Measurements from ENCODE around the gene USF3. TPM values are rescaled to one million over a fixed set of nuclear protein-coding genes. Genes with fewer than 3 reads are reported as not detected.
"Not testable (repeated sequence)": the region's sequence is repeated elsewhere in the genome, so short reads cannot be mapped to it uniquely, and the experiment has no call there.

Gene USF3
- total RNA-seq, 4 donors from 2014 or later = 21.8 to 26.6 (median 24.1) TPM

DNA sequence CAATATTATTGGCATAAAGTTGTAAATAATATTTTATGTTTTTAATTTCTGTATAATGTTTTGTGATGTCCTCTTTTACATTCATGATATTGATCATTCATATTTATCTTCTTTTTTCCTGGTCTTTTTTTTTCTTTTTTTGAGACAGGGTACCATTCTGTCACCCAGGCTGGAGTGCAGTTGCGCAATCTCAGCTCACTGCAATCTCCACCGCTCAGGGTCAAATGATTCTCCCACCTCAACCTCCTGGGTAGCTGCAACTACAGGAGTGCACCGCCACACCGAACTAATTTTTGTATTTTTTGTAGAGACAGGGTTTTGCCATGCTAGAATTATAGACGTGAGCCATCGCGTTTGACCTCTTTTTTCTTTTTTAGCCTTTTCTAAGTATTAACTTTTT lies 52.9 kb downstream of the USF3 start:
- no peak for DNase-seq (ENCODE audit: low spot score in 2 of 2)
- intact Hi-C loops (cut with DNase I; ENCODE audit: low total_unique reads) = no loop called here
- WGBS, 2 donors = 96 to 99% methylated on average over 7 of the region's 7 CpGs
- TF ChIP-seq, protein P1, sequence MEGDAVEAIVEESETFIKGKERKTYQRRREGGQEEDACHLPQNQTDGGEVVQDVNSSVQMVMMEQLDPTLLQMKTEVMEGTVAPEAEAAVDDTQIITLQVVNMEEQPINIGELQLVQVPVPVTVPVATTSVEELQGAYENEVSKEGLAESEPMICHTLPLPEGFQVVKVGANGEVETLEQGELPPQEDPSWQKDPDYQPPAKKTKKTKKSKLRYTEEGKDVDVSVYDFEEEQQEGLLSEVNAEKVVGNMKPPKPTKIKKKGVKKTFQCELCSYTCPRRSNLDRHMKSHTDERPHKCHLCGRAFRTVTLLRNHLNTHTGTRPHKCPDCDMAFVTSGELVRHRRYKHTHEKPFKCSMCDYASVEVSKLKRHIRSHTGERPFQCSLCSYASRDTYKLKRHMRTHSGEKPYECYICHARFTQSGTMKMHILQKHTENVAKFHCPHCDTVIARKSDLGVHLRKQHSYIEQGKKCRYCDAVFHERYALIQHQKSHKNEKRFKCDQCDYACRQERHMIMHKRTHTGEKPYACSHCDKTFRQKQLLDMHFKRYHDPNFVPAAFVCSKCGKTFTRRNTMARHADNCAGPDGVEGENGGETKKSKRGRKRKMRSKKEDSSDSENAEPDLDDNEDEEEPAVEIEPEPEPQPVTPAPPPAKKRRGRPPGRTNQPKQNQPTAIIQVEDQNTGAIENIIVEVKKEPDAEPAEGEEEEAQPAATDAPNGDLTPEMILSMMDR (IDR thresholded peaks at IDR 0.05) = no peak
- TF ChIP-seq POLR2A (IDR thresholded peaks at IDR 0.05) = no peak
- H3K4me3 ChIP-seq (ENCODE audit: low read depth, poor library complexity, severe bottlenecking) = no peak overlapping the region

DNA sequence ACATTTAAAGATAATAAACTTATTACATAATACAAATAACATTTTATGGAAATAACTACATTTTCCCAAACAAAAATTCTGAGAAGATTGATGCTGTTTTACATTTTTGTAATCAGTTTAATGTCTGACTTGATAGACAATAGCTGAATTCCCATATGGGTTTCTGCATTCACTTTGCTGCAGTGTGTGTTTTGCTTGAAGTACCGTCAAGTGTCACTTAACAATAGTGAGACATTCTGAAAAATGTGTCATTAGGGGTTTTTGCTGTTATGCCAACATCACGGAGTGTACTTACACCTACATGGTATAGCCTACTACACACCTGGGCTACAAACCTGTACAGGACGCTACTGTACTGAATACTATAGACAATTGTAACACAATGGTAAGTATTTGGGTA lies 57.5 kb downstream of the USF3 start:
- no peak for DNase-seq (ENCODE audit: low spot score in 2 of 2)
- no peak overlapping the region for H3K4me3 ChIP-seq (ENCODE audit: low read depth, poor library complexity, severe bottlenecking)
- intact Hi-C loops (cut with DNase I; ENCODE audit: low total_unique reads) = no loop called here
- 94 to 97% methylated on average over 3 of the region's 3 CpGs for WGBS, 2 donors
- TF ChIP-seq, protein P1 (IDR thresholded peaks at IDR 0.05) = no peak
- no peak for TF ChIP-seq POLR2A (IDR thresholded peaks at IDR 0.05)

DNA sequence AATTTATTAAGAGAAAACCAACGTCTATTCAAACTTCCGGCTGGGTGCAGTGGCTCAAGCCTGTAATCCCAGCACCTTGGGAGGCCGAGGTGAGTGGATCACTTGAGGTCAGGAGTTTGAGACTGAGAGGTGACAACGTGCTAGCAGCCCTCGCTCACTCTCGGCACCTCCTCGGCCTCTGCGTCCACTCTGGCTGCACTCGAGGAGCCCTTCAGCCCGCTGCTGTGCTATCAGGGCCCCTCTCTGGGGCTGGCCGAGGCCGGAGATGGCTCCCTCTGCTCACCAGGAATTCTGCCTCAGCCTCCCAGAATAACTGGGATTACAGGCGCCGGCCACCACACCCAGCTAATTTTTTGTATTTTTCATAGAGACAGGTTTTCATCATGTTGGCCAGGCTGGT lies 58.7 kb downstream of the USF3 start:
- no peak for TF ChIP-seq POLR2A (IDR thresholded peaks at IDR 0.05)
- TF ChIP-seq, protein P1 (IDR thresholded peaks at IDR 0.05) = no peak
- DNase-seq (ENCODE audit: low spot score in 2 of 2) = no peak
- intact Hi-C loops (cut with DNase I; ENCODE audit: low total_unique reads) = no loop called here
- H3K4me3 ChIP-seq (ENCODE audit: low read depth, poor library complexity, severe bottlenecking) = no peak overlapping the region
- 93% methylated on average over 14 of the region's 14 CpGs for WGBS, 2 donors

DNA sequence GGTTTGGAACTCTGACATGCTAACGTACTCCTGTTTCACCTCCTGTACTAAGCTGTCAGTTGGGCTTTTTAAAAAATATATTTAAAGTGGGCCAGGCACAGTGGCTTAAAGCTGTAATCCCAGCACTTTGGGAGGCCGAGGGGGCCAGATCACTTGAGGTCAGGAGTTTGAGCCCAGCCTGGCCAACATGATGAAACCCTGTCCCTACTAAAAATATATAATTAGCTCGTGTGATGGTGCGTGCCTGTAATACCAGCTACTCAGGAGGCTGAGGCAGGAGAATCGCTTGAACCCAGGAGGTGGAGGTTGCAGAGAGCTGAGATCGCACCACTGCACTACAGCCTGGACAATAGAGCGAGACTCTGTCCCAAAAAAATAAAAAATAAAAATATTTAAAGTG lies 60.4 kb downstream of the USF3 start:
- DNase-seq (ENCODE audit: low spot score in 2 of 2); H3K4me3 ChIP-seq (ENCODE audit: low read depth, poor library complexity, severe bottlenecking); intact Hi-C loops (cut with DNase I; ENCODE audit: low total_unique reads): not testable (repeated sequence)
- 88 to 90% methylated on average over 7 of the region's 7 CpGs for WGBS, 2 donors

GRCh38 chr3:113634782-113635474 lies 61.5 kb downstream of the USF3 start:
- TF ChIP-seq POLR2A (IDR thresholded peaks at IDR 0.05) = no peak
- TF ChIP-seq, protein P1 (IDR thresholded peaks at IDR 0.05) = no peak
- no peak for DNase-seq (ENCODE audit: low spot score in 2 of 2)

DNA sequence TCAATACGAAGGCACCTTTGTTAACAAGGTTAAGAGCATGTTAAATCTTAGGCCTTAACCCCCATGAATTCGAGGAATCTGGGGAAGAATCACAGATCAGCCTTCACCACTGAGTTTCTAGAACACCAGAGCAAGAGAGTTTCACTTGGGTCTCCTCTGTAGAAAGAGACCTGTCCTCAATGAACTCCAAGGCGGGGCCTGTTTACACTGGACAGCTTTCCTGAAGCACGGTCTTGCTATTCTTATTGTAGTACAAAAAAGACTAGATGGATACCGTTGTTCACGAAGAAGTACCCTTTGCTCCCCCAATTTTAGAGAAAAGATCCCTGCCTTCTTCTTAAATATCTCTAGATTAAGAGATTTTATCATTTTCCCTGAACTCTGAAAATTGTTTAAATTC lies 64.9 kb downstream of the USF3 start:
- intact Hi-C loops (cut with DNase I; ENCODE audit: low total_unique reads) = no loop called here
- no peak for DNase-seq (ENCODE audit: low spot score in 2 of 2)
- no peak overlapping the region for H3K4me3 ChIP-seq (ENCODE audit: low read depth, poor library complexity, severe bottlenecking)
- WGBS, 2 donors = 88 to 90% methylated on average over 6 of the region's 6 CpGs
- no peak for TF ChIP-seq POLR2A (IDR thresholded peaks at IDR 0.05)
- TF ChIP-seq, protein P1 (IDR thresholded peaks at IDR 0.05) = no peak

More at GRCh38 chr3:113634782-113635474, 61.5 kb downstream of the USF3 start:
- intact Hi-C loops (cut with DNase I; ENCODE audit: low total_unique reads) = no loop called here
- no peak overlapping the region for H3K4me3 ChIP-seq (ENCODE audit: low read depth, poor library complexity, severe bottlenecking)
- 74 to 77% methylated on average over 8 of the region's 8 CpGs for WGBS, 2 donors

Measured in lower leg skin (tissue), 4 donors.